ENCODE data around the gene MYO16.
"Not testable (repeated sequence)": the region's sequence is repeated elsewhere in the genome, so short reads cannot be mapped to it uniquely, and the experiment has no call there.

MYO16 gene

DNA sequence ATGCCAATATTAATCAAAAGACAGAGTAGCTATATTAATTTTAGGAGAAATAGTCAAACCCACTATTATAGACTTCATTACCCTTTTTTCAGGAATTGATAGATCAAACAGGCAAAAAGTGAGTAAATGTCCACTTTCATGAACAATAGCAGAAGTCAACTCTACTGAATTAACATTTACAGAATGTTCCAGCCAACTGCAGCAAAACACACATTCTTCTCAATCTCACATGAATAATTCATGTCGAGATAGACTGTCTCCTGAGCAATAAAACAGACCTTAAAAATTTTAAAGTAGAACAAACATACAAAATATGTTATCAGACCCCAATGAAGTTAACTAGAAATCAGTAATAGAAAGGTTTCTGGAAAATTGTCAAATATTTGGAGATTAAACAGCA is 118.4 kb downstream of the MYO16 start:
- no peak for DNase-seq

DNA sequence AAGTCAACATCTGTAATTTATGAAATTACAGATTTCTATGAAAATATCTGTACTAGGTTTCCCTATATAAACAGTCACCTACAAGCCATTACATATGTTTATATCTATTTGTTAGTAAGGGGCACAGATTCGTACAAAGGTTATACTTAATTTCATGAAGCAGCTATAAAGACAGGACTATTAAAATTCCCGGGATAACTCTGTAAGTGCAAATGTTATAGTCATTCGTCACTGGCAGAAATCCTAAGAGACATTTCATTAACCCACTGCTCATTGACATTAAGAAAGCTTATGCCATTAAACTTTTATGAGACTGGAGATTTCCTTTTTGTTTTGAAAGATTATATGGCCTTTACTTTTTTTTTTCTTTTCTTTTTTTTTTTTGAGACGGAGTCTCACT is 122.9 kb downstream of the MYO16 start:
- no peak for DNase-seq

DNA sequence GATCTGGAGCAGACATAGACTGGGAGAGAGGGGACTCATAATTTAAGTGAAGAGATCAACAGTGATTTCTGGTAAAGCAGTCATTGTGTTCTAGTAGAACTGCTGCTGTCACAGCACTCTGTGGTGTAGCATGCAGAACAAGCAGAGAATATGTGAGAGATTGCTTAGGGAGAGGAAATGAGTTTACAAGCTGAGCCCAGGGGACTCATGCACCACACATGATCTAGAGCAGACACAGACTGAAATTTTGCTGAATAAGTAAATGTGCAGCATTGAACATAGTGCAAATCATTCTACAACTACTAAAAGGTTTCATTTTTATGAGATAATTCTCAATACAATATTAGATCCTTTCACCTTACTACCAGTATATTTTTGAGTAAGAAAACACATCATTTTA is 125.7 kb downstream of the MYO16 start:
- DNase-seq, result peak; percentile 3

DNA sequence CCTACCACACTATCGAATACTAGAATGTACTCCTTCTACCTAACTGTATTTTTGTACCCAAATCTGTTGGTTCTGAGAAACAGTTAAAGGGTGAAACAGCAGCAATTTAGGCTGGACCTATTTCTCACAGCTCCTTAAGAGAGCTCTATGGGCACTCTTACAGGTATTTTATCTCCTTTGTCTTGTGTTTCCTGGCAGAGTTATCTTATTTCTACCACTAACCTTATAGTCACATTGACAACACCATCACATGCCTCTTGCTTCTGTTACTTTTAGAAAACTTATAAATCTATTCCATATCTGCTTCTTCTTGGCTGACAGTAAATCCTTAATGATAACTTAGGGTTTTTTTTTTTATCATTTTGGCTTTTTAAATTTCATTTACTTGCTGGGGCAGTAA is 130.7 kb downstream of the MYO16 start:
- no peak for DNase-seq

DNA sequence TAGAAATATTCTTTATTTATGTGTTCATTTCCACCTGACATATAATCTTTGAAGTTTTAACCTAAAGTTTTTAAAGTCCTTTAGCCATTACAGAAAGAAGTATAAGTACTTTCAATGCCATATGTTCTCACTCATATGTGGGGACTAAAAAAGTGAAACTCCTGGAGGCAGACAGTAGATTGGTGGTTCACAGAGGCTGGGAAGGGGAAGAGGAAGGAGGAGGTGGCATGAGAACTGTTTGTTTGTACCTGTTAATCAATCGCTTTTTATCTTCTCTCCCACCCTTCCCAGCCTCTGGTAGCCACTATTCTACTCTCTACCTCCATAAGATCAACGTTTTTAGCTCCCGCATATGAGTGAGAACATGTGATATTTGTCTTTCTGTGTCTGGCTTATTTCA is 131.1 kb downstream of the MYO16 start:
- no peak for DNase-seq

DNA sequence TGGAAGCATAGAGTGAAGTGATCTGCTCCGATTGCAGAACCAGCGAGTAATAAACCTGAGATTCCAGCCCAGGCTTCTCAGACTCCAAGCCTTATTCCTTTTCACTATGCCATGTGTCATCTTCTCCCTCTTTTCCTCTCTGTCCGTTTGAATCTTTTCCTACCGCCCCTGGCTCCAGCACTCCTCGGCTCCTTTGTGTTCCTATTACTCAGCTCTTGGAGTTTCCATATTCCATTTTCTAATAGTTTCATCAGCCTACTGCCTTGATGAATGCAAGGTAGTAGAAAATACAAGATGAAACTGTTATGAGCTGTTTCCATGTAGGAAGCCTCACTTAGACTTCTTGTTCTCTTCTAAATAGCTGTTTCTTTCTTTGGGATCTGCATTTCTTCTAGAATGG is 138.6 kb downstream of the MYO16 start:
- DNase-seq, result no peak

DNA sequence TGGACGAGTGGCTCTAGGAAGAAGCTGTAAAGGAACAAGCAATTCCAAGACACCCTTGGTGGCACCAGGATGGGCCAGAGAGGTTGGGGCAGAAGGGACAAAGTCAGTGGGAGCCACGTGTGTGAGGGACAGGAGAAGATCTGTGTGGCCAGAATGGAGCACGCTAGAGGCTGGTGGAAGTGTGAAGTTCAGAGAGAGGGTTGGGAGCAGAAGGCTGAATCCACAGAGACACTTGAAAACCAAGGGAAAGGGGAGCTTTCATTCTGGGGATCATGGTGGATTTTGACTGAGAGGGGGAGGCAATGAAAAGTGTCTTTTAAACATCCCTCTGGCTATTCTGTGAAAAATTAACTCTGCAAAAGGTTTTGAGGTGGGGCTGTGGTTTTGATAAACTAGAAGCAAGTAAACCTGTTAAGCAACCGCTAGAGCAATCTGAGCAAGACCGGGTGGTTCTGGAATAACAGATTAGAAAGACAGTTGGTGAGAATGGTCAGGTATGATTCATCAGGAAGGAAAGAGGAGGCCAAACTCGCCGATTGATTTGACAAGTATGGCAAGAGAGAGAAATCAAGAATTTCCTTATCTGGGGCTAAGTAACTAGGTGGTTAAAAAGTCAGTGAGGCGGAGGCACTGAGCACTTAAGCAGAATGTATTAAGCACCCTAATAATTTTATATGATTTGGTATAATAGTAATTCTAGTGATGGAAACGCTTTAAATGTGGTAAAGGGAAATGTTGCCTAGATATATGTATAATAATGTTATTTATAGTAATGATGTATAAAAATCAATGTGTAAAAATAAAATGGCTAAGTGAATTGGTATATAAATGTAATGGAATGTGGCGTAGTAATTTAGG is 140.0 kb downstream of the MYO16 start:
- DNase-seq, result no peak

DNA sequence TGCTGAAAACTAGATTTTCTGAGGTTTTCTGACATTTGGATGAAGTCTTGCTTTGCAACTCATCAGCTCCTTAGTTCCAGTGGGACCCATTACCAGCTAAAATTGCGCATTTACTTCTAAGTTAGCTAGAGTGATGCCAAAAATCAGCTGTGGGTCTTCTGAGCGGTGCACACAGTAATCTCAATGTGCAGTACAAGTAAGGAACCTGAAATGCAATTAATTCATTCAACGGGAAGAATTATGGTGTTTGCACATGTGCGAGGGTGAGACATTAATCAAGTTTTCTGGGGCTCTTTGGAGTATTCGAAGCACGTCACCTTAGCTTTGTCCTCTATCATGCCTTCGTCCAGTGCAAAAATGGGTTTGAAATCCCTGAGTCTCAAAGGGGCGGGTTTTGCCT is 146.2 kb downstream of the MYO16 start:
- DNase-seq, result no peak

DNA sequence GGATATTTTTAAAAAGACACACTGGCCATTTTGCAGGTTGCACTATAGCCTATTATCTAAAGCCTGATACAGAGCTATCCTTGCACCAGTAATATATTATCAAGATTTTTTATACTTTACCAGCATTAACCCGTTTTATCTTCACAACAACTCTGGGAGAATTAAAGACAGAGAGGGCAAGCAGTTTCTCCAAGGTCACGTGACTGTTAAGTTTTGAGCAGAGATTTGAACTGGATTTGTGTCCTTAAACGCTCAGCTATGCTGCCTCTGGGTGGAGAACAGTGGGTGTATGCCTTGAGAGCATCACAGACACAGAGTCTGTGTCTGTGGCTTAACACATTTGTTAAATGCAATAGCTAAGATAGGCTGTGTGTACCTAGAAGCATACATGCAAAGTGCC is 147.2 kb downstream of the MYO16 start:
- DNase-seq, result no peak

DNA sequence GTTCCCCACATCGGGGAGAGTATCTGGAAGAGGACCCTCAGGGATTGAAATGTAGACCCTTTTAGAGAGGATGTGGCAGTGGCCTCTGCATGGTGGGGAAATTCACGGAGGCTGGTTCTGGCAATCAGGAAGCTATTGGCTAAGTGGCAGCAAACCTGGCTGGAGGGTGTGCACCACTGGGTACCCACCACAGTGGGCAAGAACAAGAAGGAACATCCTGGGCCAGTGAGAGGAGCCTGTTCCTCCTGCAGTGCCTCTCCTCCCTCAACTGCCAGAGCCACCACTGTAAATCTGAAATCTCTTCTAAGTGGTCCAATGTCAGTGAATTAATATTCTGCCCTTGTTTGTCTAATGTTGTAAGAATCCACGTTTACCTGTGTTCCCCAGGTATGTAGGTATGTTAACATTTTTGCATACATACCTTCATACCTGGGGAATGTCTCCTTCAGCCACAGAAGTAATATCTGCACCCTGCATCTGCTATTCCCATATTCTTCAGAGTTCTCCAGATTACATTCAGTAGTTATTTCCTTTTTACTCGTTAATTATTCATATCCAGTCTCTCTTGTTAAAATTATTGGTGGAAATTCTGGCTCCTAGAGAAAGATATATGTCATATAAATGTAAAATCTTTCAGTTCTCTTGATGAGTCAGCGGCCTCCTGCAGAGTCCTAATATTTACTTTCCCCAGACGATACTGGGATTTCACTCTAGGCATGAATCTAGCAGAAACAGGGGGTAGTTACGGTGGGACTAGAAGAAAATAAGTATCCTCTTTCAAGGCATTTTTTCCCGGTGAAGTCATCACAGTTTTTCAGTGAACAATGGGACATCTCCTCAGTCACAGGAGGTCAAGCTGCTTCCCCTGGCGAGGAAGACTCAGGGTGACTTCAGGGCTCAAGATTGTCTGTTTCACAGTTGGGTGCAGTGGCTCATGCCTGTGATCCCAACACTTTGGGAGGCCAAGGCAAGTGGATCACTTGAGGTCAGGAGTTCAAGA is 148.3 kb downstream of the MYO16 start:
- no peak for DNase-seq

DNA sequence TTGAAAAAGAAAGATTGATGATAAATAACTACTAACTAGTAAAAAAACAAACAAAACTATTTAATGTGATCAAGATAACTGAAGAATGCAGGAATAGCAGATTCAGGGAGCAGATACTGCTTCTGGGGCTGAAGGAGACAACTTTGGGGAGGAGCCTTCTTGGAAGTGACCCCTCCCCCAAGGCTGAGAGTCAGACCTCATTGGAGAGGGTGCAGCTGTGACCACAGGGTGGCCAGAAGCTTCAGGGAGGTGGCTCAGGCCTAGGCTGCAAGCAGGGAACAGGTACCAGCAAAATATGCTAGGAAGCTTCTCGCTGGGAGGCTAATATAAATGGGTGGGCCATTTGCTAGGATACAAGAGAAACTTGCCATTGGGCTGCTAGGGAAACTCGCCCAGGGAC is 149.9 kb downstream of the MYO16 start:
- no peak for DNase-seq

DNA sequence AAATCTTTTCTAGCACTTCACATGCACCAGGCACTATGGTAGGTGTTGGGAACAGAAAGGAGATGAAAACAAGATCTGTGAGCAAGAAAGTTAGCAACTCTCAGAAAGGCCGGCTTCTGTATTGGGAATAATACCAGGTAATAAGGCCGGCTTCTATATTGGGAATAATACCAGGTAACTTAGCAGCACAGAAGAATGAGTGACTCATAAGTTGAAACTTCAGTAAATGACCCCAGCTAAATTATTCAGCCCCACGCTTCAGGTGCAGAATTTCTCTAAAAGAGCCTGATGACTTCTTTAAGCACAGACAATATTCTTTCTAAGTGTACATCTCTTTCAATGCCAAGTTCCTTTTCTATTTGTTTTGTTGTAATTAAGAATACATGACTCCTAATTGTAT is 151.3 kb downstream of the MYO16 start:
- no peak for DNase-seq

DNA sequence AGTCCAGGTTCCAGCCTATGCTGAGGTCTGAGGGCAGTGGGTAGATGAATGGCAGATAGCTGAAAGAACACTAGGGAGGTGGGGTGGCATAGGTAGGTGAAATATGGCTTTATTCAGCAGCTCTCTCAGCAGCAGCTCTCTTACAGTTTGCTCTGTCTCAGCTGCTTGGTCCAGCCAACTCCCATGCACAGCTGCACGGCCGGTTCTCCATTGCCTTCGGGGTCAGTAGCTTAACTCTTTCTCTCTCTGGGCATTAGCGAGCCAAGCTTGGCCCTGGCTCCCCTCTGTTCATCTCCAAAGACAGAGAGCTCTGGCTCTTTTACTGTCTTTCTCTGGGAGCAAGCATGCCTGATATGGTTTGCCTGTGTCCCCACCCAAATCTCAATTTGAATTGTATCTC is 151.9 kb downstream of the MYO16 start:
- DNase-seq, result no peak

DNA sequence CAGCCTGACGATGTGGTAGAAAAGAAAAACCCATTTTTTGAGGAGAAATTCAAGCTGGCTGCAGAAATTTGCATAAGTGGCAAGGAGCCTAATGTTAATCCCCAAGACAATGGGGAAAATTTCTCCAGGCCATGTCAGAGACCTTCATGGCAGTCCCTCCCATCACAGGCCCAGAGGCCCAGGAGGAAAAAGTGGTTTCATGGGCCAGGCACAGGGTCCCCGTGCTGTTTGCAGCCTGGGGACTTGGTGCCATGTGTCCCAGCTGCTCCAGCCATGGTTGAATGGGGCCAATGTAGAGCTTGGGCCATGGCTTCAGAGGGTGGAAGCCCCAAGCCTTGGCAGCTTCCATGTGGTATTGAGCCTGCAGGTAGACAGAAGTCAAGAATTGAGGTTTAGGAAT is 153.1 kb downstream of the MYO16 start:
- DNase-seq, result not testable (repeated sequence)

DNA sequence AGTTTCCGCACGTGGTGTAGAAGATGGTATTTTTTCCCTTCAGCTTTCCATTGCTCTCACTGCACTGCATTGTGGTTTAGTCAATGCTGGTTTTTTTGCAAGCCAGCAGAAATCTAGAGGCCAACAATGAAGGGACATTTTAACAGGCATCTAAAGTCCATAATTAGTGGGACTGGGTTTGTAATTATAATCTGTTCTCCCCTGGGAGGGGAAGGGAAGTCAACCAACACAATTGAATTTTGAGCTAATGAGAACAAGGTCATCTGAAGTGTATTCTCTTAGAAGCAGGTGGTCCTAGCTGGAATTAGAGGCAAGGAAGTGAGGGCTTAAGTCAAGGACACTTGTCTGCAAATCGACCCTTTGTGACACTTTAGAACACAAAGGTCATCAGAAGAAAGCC is 156.4 kb downstream of the MYO16 start:
- no peak for DNase-seq

DNA sequence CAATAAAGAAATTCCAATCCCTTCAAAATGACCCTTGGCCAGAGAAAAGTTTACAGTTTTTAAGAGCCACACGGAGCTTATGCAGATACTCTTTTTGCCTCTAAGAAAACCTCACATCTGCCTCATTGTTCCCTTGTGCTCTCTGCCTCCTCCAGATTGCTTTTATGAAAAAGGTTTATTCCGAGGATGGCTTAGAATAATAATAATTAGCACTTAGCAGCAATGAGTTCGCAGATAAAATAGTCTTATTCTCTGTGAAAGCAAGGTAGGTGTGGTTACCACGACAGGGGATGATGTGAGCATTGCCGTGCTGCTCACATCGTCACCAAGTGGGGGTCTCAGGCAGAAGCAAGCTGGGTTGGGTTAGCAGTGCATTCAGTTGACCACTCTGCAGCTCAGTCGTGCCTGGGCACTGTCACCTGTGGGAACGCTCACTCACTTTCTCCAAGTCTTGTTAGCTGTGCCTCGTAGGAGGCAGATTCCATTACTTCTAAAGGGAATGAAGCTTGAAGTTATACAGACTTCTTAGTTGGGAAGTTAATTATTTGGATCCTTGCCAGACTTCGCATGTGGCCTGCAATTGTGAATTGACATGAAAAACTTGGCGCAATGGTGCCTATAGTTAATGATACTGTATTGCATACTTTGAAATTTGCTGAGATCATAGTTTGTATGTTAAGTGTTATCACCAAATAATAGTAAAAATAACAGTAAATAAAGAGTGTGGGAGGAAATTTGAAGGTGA is 157.2 kb downstream of the MYO16 start:
- DNase-seq, result no peak

DNA sequence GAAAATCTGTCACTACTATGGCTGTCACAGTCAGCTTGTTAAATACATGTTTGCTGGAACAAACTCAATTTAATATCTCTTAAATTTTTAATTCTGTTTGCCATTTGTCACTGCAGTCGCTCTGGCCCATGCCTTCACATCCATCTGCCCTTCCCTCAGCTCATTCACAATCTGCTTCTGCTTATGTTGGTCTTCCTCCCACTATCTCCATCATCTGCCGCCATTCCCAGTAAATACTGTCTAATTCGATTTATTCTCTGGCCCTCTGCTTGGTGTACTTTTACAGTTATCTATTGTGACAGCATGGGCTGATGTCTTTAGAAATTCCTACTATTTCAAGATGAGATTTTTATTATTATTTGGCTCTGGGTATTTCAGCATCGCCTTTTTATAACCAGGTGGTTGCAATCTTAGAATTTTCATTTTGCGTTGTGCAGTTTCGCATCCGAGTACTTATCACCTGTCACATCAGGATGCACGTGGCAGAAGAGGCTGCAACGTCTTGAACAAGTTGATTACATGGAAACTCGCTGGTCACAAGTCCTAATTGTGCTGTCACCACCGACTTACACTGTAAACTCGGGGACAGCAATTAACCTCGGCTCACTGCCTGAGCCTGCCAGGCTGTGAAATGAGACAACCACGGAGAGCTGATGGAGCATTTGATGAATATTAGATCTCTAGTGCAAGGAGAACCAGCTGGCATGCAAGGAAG is 158.4 kb downstream of the MYO16 start:
- DNase-seq, result peak; percentile 87

DNA sequence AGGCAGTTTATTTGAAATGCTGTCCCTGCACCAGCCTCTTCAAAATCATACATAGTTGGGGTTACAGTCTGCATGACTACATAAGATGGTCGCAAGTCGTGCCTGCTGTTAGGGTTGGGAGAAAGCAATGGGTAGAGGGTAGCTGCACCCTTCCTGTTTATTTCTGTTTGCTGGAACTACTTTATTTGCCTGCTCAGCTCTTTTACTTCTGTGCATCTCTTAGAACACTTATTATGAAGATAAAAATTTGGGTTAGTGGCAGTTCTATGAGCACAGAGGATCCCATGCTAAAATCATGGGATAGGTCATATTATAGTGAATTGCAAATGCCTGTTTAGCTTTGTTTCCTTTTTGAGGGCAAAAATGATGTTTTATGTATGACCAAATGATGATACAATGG is 160.1 kb downstream of the MYO16 start:
- DNase-seq, result no peak

DNA sequence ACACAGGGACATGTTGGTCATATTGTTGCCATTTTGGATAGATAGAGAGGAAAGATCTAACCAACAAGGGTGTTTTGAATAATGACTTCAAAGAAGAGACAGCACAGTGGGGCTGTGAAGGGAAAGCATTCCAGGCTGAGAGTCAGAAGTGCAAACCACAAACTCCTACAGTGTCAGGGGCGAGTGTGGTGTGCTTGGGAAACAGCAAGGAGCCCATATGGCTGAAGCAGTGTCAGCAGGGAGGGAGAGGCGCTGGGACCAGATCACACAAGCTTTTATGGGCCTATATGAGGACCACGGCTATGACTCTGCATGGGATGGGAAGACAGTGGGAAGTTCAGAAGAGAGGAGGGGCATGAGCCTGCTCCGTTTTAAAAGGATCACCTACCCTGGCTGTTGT is 166.4 kb downstream of the MYO16 start:
- DNase-seq, result no peak

DNA sequence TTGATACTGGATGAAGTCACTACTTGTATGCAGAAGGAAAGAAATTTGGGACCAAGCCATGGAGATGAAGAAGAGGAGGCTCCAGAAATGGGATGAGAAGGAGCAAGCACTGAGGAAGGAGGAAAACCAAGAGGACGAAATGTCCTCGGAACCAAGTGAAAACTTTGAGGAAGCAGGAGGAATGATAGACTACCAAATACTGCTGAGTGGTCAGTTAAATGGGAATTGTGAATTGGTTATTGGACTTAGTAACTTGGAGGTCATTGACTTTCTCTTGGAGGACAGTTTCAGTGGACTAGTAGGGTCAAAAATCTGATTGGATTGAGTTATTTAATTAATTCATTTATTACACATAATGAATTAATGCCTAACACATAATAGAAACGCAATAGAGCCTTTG is 167.9 kb downstream of the MYO16 start:
- no peak for DNase-seq

DNA sequence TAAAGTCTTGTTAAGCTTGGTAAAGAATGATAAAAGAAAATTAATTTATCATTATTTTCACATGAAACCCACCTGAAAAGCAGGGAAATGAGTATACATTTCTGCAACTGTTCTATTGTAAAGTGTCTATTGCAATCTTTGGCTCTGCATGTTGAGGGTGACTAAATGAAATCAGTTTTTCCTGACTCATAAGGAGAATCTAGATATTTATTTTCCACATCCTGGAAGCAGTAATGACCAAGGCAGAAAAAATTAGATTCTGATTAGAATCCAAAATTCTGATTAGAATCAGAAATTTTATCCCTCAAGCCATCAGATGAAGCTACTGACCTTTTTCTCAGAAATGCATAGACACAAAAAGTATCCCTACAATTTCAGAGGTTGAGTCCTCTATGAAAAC is 178.4 kb downstream of the MYO16 start:
- no peak for DNase-seq

DNA sequence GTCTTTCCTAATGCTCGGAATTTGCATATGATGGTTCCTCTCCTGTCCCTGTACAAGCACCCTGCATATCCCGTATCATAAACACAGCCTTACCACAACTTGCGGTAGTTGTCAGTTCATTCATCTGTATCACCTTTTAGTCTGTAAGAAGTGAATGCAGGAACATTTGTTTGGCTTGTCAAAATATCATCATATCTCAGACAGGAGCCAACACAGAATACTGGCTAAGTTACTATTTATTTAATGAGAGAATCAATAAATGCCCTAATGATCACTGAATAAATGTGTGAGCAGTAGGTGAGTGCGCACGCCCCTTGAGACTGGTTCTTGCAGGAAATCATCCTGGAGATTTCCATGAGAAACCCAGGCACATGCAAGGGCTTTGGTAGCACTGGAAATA is 182.8 kb downstream of the MYO16 start:
- DNase-seq, result no peak

DNA sequence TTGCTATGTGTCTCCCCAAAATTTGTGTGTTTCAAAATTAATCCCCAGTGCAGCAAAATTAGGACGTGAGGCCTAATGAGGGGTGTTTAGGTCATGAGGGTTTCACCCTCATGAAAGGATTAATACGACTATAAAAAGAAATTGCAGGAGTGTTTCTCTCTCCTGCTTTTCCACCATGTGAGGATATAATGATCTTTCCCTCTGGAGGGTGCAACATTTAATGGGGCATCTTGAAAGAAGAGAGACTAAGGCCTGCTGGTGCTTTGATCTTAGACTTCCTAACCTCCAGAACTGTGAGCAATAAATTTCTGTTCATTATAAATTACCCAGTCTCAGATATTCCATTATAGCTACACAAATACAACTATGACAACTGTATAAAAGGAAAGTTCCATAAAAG is 183.2 kb downstream of the MYO16 start:
- no peak for DNase-seq

Measured in NCI-H1694 treated with DMSO at 0.1 percent for 48 hours (cell line).